ENCODE measurements around the gene H3-3A. TPM values are rescaled to one million over a fixed set of nuclear protein-coding genes. Genes with fewer than 3 reads are reported as not detected.

H3-3A gene
- total and polyA plus RNA-seq, 2 of the 8 experiments (the other 6 are each of a cell fraction or from before 2014, with no cell fraction given) = 1,157 to 1,223 TPM

DNA sequence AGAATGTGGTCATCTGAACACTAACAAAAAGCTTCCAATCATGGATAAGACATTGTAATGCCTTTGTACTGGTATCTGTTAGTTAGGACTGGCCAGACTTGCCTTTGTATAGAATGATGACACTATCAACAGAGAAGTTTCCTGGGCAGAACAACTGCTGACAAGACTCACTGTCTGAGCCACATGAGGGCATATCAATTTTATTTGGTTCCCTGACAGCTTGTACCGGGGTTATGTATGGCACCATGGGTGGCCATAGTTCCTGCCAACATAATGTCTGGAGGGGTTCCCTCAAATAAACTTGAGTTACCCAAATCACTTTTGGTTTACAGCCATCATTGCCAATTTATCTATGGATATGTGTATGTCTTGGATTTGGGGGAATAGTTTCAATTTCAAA, 13.6 kb upstream of the H3-3A start:
- H2AFZ ChIP-seq (ENCODE audit: low read length) = no peak overlapping the region
- no peak overlapping the region for H2BK5ac ChIP-seq (ENCODE audit: low read depth, low read length)
- no peak overlapping the region for H4K91ac ChIP-seq (replicated peaks; ENCODE audit: insufficient read length, low read length)
- H4K8ac ChIP-seq (ENCODE audit: extremely low read depth, insufficient read depth, low read length) = no peak overlapping the region
- TF ChIP-seq KDM1A (IDR thresholded peaks at IDR 0.05; ENCODE audit: borderline replicate concordance, low read length) (no peak), SP1 (IDR thresholded peaks at IDR 0.05; ENCODE audit: low read depth, low read length) (no peak), CBX5 (IDR thresholded peaks at IDR 0.05; ENCODE audit: low read depth, low read length) (no peak), HDAC6 (IDR thresholded peaks at IDR 0.05; ENCODE audit: low read depth, low read length) (no peak), JUN (IDR thresholded peaks at IDR 0.05; ENCODE audit: low read depth, low read length) (no peak), EP300 (IDR thresholded peaks at IDR 0.05; ENCODE audit: borderline replicate concordance in 1 of 2, low read depth in 2 of 2, low read length in 2 of 2) (no peak), TAF7 (optimal IDR thresholded peaks at IDR 0.05; ENCODE audit: borderline replicate concordance, low read depth, low read length) (no peak), KDM4A (IDR thresholded peaks at IDR 0.05; ENCODE audit: low read depth, low read length, severe bottlenecking) (no peak), NANOG (IDR thresholded peaks at IDR 0.05; ENCODE audit: insufficient read depth, low read depth, low read length, poor library complexity, severe bottlenecking) (no peak)
- H2AK5ac ChIP-seq (ENCODE audit: low read depth, low read length) = no peak overlapping the region
- no peaks in the 10 kb centered on the region for H3K4me1 ChIP-seq (replicated peaks in 1 of 4; ENCODE audit: control insufficient read depth in 3 of 4, insufficient read depth in 4 of 4, low read length in 3 of 4)
- H3K23me2 ChIP-seq (ENCODE audit: low read depth, low read length) = no peaks in the 10 kb centered on the region
- H2BK20ac ChIP-seq (ENCODE audit: low read length) = no peak overlapping the region
- H3K4me3 ChIP-seq (ENCODE audit: extremely low read depth in 1 of 4, insufficient read depth in 2 of 4, low read depth in 3 of 4, low read length in 4 of 4) = no peak overlapping the region
- no peak overlapping the region for H4K5ac ChIP-seq (ENCODE audit: insufficient read length, low read depth, low read length)
- H3K79me1 ChIP-seq (ENCODE audit: low read depth, low read length) = no peaks in the 10 kb centered on the region
- no peak overlapping the region for H3K4ac ChIP-seq (replicated peaks; ENCODE audit: insufficient read length, low read depth, low read length)
- no peak overlapping the region for H3K23ac ChIP-seq (ENCODE audit: insufficient read length)
- H2BK15ac ChIP-seq (ENCODE audit: low read length) = no peak overlapping the region
- no peak overlapping the region for H3K56ac ChIP-seq (replicated peaks; ENCODE audit: insufficient read length, low read depth, low read length)
- no peak overlapping the region for H3K18ac ChIP-seq (ENCODE audit: extremely low read depth, low read length)
- WGBS, 2 experiments (ENCODE audit: extremely low coverage in 1 of 2, insufficient coverage in 1 of 2, insufficient read length in 1 of 2, insufficient replicate concordance in 2 of 2, low coverage in 1 of 2, low lambda C conversion rate in 2 of 2, missing lambda C conversion rate in 1 of 2) = 91% methylated on average over 1 of the region's 1 CpG; no CpG with 5 or more reads in 1 of the 2 experiments
- H3K9me3 ChIP-seq (ENCODE audit: insufficient read depth in 2 of 2, low read depth in 1 of 2, low read length in 1 of 2) = no peaks in the 10 kb centered on the region
- ChIA-PET POLR2A (ENCODE audit: partially characterized antibody) (interaction anchor here (2.9 kb wide), 1 partner anchor 14 kb away, joined by 14 read pairs; the partner anchor contains the start of gene H3-3A), CTCF (ENCODE audit: partially characterized antibody) (no interaction called here)
- H4K20me1 ChIP-seq (replicated peaks in 1 of 2; ENCODE audit: control insufficient read depth in 1 of 2, insufficient read depth in 2 of 2, low read length in 2 of 2) = no peaks in the 10 kb centered on the region
- no peaks in the 10 kb centered on the region for H3K27me3 ChIP-seq (replicated peaks in 1 of 4; ENCODE audit: control insufficient read depth in 3 of 4, extremely low read depth in 1 of 4, insufficient read depth in 3 of 4, low read length in 3 of 4)
- no peak overlapping the region for H3K4me2 ChIP-seq (ENCODE audit: insufficient read depth in 1 of 2, low read depth in 2 of 2, low read length in 2 of 2)
- H3K79me2 ChIP-seq (ENCODE audit: control insufficient read depth in 1 of 2, insufficient read depth in 2 of 2, low read length in 2 of 2) = no peaks in the 10 kb centered on the region
- DNase-seq (ENCODE audit: low read depth in 1 of 2, low spot score in 2 of 2) = no peak
- H3K9ac ChIP-seq (replicated peaks in 1 of 4; ENCODE audit: extremely low read depth in 1 of 4, low read depth in 3 of 4, low read length in 3 of 4) = no peak overlapping the region
- no peak for FAIRE-seq
- H2BK120ac ChIP-seq (replicated peaks; ENCODE audit: low read depth, low read length) = no peak overlapping the region
- H3K36me3 ChIP-seq (ENCODE audit: control insufficient read depth in 2 of 4, insufficient read depth in 4 of 4, low read length in 3 of 4) = no peaks in the 10 kb centered on the region
- no peak overlapping the region for H3K14ac ChIP-seq (ENCODE audit: insufficient read length)
- H2BK12ac ChIP-seq (ENCODE audit: low read depth, low read length) = no peak overlapping the region
- no peak overlapping the region for H3K27ac ChIP-seq (ENCODE audit: low read depth, low read length)

All from H1 (cell line).